Hepatocyte (in vitro differentiated cells): ENCODE results near the gene AMPD3. TPM values are rescaled to one million over a fixed set of nuclear protein-coding genes. Genes with fewer than 3 reads are reported as not detected.

Experiments
- DNase-seq: peaks from one replicate; pipeline ENCODE4 v3.0.0-alpha.2; 2016; ENCODE audit warnings: low spot score
- H2AFZ ChIP-seq: fragments of 200-600 bp; sonication (generic); 2 replicates; pipeline ENCODE4 v1.6.0; 2016; ENCODE audit warnings: antibody characterized with exemption, mild to moderate bottlenecking
- H3K27ac ChIP-seq: fragments of 200-600 bp; sonication (generic); 2 replicates; pipeline ENCODE4 v1.5.1; 2016; ENCODE audit warnings: mild to moderate bottlenecking
- H3K27me3 ChIP-seq: fragments of 200-600 bp; sonication (generic); 2 replicates; pipeline ENCODE4 v1.6.1; 2016
- H3K36me3 ChIP-seq: fragments of 200-600 bp; sonication (generic); replicated peaks from 2 replicates; pipeline ENCODE4 v1.5.1; 2016; ENCODE audit warnings: low read depth; ENCODE audit not compliant: insufficient read depth
- H3K4me1 ChIP-seq: fragments of 200-600 bp; sonication (generic); 2 replicates; pipeline ENCODE4 v1.5.1; 2016; ENCODE audit warnings: mild to moderate bottlenecking, moderate library complexity; ENCODE audit not compliant: insufficient read depth
- H3K4me2 ChIP-seq: fragments of 200-600 bp; sonication (generic); 2 replicates; pipeline ENCODE4 v1.6.0; 2016
- H3K4me3 ChIP-seq: fragments of 200-600 bp; sonication (generic); 2 replicates; pipeline ENCODE4 v1.5.1; 2016; ENCODE audit warnings: mild to moderate bottlenecking
- H3K79me2 ChIP-seq: fragments of 200-600 bp; sonication (generic); 2 replicates; pipeline ENCODE4 v1.6.0; 2017; ENCODE audit warnings: mild to moderate bottlenecking
- H3K9me2 ChIP-seq: fragments of 200-600 bp; sonication (generic); replicated peaks from 2 replicates; pipeline ENCODE4 v1.6.0; 2017; ENCODE audit warnings: mild to moderate bottlenecking; ENCODE audit not compliant: insufficient read depth
- H3K9me3 ChIP-seq: fragments of 200-600 bp; sonication (generic); 2 replicates; pipeline ENCODE4 v1.5.1; 2016; ENCODE audit warnings: low read depth, mild to moderate bottlenecking
- H4K20me1 ChIP-seq: fragments of 200-600 bp; sonication (generic); 2 replicates; pipeline ENCODE4 v1.6.0; 2016; ENCODE audit warnings: mild to moderate bottlenecking; ENCODE audit not compliant: insufficient read depth, poor library complexity, severe bottlenecking
- EZH2 ChIP-seq: fragments of 200-600 bp; sonication (generic); IDR thresholded peaks from 2 replicates; pipeline ENCODE4 v1.6.1; 2016; ENCODE audit warnings: antibody characterized with exemption, mild to moderate bottlenecking, borderline replicate concordance
- EZH2phosphoT487 ChIP-seq: fragments of 200-600 bp; sonication (generic); IDR thresholded peaks from one replicate; pipeline ENCODE4 v1.6.1; 2018; ENCODE audit warnings: antibody characterized with exemption, mild to moderate bottlenecking, low read depth, moderate library complexity; ENCODE audit not compliant: unreplicated experiment, severe bottlenecking
- WGBS: methylation state at CpG from one replicate; pipeline ENCODE4 v1.1.6; 2016; ENCODE audit warnings: low lambda C conversion rate; ENCODE audit errors: missing lambda C conversion rate; 5-methylcytosine and 5-hydroxymethylcytosine counted together
- polyA plus RNA-seq: library from polyadenylated mRNA; unstranded; fragments of >200 nt; fragmentation: Nextera tagmentation; extraction: Ambion mirVana; gene quantifications from 2 replicates; pipeline ENCODE4 v1.2.1, GENCODE V29; 2016
- total RNA-seq: library from RNA; depleted of rRNA; stranded (reverse); fragments of >200 nt; gene quantifications from 2 replicates; pipeline ENCODE4 v1.2.3, GENCODE V29; 2014
- TF ChIP-seq, protein P1 (sequence below): fragments of 200-600 bp; sonication (generic); IDR thresholded peaks from 2 replicates; pipeline ENCODE4 v1.5.1; 2016; ENCODE audit warnings: antibody characterized with exemption, mild to moderate bottlenecking; ENCODE audit not compliant: poor library complexity

The AMPD3 gene
- total and polyA plus RNA-seq, 2 experiments from 2014 or later: 1.8 to 4.1 TPM

DNA sequence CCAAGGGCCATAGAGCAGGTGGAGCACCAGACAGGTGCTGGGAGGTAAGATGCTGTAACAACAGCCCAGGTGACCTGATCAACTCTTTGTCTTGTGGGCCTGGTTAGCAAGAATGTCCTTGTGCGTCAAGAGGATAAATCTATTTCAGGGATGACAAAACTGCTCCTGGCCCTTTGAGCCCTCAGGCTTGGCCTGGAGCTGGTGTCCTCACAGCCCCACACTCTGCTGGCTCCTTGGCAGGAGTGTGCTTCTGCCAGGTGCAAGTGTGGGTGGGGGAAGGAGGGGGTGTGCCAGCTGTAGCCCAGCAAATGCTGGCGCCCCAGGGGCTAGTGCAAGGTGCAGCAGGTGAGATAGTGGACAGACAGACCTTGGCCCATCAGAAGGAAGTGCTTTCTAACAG lies 19.5 kb downstream of the AMPD3 start:
- no peaks in the 10 kb centered on the region for H3K36me3 ChIP-seq
- H3K9me2 ChIP-seq: no peaks in the 10 kb centered on the region
- no peak overlapping the region for H3K4me3 ChIP-seq
- H3K27ac ChIP-seq: no peak overlapping the region
- H3K79me2 ChIP-seq: no peaks in the 10 kb centered on the region
- no peak for TF ChIP-seq EZH2
- no peak for TF ChIP-seq EZH2phosphoT487
- TF ChIP-seq, protein P1, sequence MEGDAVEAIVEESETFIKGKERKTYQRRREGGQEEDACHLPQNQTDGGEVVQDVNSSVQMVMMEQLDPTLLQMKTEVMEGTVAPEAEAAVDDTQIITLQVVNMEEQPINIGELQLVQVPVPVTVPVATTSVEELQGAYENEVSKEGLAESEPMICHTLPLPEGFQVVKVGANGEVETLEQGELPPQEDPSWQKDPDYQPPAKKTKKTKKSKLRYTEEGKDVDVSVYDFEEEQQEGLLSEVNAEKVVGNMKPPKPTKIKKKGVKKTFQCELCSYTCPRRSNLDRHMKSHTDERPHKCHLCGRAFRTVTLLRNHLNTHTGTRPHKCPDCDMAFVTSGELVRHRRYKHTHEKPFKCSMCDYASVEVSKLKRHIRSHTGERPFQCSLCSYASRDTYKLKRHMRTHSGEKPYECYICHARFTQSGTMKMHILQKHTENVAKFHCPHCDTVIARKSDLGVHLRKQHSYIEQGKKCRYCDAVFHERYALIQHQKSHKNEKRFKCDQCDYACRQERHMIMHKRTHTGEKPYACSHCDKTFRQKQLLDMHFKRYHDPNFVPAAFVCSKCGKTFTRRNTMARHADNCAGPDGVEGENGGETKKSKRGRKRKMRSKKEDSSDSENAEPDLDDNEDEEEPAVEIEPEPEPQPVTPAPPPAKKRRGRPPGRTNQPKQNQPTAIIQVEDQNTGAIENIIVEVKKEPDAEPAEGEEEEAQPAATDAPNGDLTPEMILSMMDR: no peak
- DNase-seq: no peak
- H2AFZ ChIP-seq: no peak overlapping the region
- no peaks in the 10 kb centered on the region for H4K20me1 ChIP-seq
- no peaks in the 10 kb centered on the region for H3K9me3 ChIP-seq
- WGBS: 98% methylated on average over 2 of the region's 2 CpGs
- no peak overlapping the region for H3K4me2 ChIP-seq
- no peaks in the 10 kb centered on the region for H3K4me1 ChIP-seq
- H3K27me3 ChIP-seq: no peaks in the 10 kb centered on the region

DNA sequence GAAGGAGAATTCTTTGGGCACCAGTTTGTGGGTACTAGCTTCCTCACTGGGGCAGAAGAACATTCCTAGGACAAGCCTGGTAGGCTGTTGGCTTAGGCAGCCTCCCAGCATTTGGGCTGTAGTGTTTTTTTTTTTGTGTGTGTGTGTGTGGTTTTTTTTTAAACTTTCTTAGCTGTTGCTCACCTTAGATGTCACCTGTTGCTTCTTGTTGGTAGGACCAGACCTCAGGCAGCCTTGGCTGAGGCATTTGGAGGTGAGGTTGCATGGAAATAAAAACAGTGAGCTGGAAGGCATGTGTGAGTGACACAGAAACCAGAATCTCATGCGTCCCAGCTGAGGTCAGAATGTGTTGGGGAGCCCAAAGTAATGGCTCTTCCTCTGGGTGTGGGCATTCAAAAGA lies 21.3 kb downstream of the AMPD3 start:
- WGBS: 88% methylated on average over 1 of the region's 1 CpG
- H3K27me3 ChIP-seq: no peaks in the 10 kb centered on the region
- no peak overlapping the region for H3K4me2 ChIP-seq
- no peaks in the 10 kb centered on the region for H3K4me1 ChIP-seq
- no peak for TF ChIP-seq EZH2phosphoT487
- no peak for TF ChIP-seq EZH2
- TF ChIP-seq, protein P1: no peak
- H4K20me1 ChIP-seq: no peaks in the 10 kb centered on the region
- no peaks in the 10 kb centered on the region for H3K9me3 ChIP-seq
- H3K27ac ChIP-seq: no peak overlapping the region
- H3K9me2 ChIP-seq: no peaks in the 10 kb centered on the region
- H3K4me3 ChIP-seq: no peak overlapping the region
- no peak overlapping the region for H2AFZ ChIP-seq
- no peak for DNase-seq
- H3K79me2 ChIP-seq: no peaks in the 10 kb centered on the region
- no peaks in the 10 kb centered on the region for H3K36me3 ChIP-seq

DNA sequence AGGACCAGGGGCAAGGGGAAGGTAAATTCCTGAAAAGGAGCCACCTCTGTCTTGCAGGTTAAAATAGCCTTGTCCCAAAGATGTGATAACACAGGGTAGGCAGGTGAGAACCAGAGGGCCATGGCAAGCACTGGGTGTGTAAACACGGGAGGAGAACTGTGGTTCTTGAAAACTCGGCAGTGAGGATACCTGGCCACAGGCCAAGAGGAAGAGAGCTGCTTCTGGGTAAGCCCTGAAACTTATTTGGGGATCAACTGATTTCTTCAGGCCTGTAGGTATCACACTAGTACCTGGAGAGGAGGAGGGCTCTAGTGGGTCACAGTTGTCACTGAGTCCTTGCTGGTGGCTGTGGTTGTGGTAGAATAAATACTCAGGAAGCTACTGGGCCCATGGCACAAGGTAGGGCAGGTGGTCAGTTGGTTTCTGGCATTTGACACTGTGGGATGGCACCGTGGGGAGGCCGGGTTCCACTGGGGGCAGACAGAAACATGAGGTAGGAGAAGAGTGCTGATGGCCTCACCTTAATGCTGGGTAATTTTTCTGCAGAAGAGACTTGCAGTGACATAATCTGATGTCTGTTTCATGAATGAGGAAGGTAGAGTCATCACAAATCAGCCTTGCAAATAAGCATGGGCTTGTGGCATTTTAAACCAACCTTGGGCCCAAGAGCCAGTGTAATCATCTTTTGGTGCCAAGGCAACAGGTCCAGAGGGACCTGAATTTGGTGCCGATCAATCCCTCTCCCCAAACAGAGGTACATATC lies 22.0 kb downstream of the AMPD3 start:
- H3K4me3 ChIP-seq: no peak overlapping the region
- H3K36me3 ChIP-seq: no peaks in the 10 kb centered on the region
- H3K27me3 ChIP-seq: no peaks in the 10 kb centered on the region
- no peaks in the 10 kb centered on the region for H3K79me2 ChIP-seq
- TF ChIP-seq, protein P1: no peak
- no peak for TF ChIP-seq EZH2phosphoT487
- no peak for TF ChIP-seq EZH2
- H3K9me3 ChIP-seq: no peaks in the 10 kb centered on the region
- no peaks in the 10 kb centered on the region for H3K4me1 ChIP-seq
- H3K9me2 ChIP-seq: no peaks in the 10 kb centered on the region
- whole genome bisulfite sequencing: 91% methylated on average over 5 of the region's 5 CpGs
- no peak overlapping the region for H3K4me2 ChIP-seq
- H2AFZ ChIP-seq: no peak overlapping the region
- no peak overlapping the region for H3K27ac ChIP-seq
- H4K20me1 ChIP-seq: no peaks in the 10 kb centered on the region
- DNase-seq: no peak
